HUES64 (cell line): Measurements from ENCODE around the gene TTC39C.

Experiments
- H3K27ac ChIP-seq: 2 replicates; pipeline ENCODE4 v1.7.0; 2013; ENCODE audit warnings: low read depth, low read length, inconsistent platforms
- H3K27me3 ChIP-seq: 2 replicates; pipeline ENCODE4 v1.6.1; 2013; ENCODE audit warnings: mild to moderate bottlenecking, low read length; ENCODE audit not compliant: insufficient read depth
- H3K36me3 ChIP-seq: 2 replicates; pipeline ENCODE4 v1.6.1; 2013; ENCODE audit warnings: mild to moderate bottlenecking, low read length; ENCODE audit not compliant: insufficient read depth
- H3K4me1 ChIP-seq: 2 replicates; pipeline ENCODE4 v1.6.1; 2013; ENCODE audit warnings: mild to moderate bottlenecking, low read length, moderate library complexity; ENCODE audit not compliant: insufficient read depth
- H3K4me3 ChIP-seq: 2 replicates; pipeline ENCODE4 v1.5.1; 2013; ENCODE audit warnings: mild to moderate bottlenecking, low read length, moderate library complexity
- H3K9ac ChIP-seq: 2 replicates; pipeline ENCODE4 v1.6.1; 2013; ENCODE audit warnings: mild to moderate bottlenecking, low read depth, low read length
- H3K9me3 ChIP-seq: 2 replicates; pipeline ENCODE4 v1.6.1; 2013; ENCODE audit warnings: low read depth, low read length; ENCODE audit not compliant: insufficient read depth
- WGBS: fragments of 150-250, 120-280 bp; methylation state at CpG from one replicate; pipeline ENCODE4 v1.1.7; 2013; ENCODE audit warnings: missing lambda C conversion rate; 5-methylcytosine and 5-hydroxymethylcytosine counted together

TTC39C gene

DNA sequence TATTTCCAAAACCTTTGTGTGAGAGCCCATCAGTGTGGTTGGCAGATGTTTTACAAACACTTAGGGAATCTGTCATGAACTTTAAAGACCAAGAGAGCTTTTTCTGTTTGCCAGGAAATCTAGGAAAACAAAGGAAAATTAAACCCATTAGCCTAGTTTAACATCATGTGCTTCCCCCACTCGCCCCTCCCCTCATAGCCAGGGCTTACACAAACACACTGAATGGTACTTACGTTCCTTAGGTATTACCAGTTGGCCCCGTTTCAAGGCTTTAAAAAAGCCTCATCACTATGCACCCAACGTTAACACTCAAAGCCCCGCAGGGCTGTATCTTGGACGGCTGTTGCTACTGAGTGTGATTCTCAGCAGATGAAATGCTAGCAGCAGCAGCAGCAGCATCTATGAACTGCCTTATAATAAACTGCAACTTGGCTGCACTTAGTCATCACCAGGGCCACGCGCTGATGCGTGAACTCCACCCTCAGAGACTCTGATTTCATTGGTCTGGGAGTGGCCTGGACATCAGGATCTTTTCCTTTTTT lies 20.1 kb upstream of the TTC39C start:
- Histone ChIP-seq H3K36me3 (no peaks in the 10 kb centered on the region), H3K27ac (no peak overlapping the region), H3K4me1 (peaks cover 10% of the 10 kb centered on the region), H3K9me3 (no peaks in the 10 kb centered on the region), H3K27me3 (no peaks in the 10 kb centered on the region), H3K4me3 (no peak overlapping the region), H3K9ac (peak overlapping the region; percentile 12; the same call in 1 of the 2 replicates)
- 30% methylated on average over 9 of the region's 9 CpGs for WGBS

DNA sequence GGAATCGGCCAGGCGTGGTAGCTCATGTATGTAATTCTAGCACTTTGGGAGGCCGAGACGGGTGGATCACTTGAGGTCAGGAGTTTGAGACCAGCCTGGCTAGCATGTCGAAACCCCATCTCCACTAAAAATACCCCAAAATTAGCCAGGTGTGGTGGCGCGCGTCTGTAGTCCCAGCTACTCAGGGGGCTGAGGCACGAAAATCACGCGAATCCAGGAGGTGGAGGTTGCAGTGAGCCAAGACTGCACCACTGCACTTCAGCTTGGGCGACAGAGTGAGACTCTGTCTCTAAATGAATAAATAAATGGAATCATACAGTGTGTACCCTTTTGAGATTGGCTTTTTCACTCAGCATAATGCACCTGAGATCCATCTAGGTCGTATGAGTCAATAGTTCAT lies 19.4 kb upstream of the TTC39C start:
- Histone ChIP-seq H3K36me3 (no peaks in the 10 kb centered on the region), H3K27me3 (no peaks in the 10 kb centered on the region), H3K9ac (no peak overlapping the region), H3K4me3 (no peak overlapping the region), H3K27ac (no peak overlapping the region), H3K9me3 (no peaks in the 10 kb centered on the region), H3K4me1 (peaks cover 10% of the 10 kb centered on the region)
- WGBS, result 93% methylated on average over 13 of the region's 13 CpGs

- Histone ChIP-seq H3K4me1 (peaks cover 10% of the 10 kb centered on the region), H3K4me3 (no peak overlapping the region), H3K9me3 (no peaks in the 10 kb centered on the region), H3K27me3 (no peaks in the 10 kb centered on the region), H3K9ac (no peak overlapping the region), H3K27ac (no peak overlapping the region), H3K36me3 (no peaks in the 10 kb centered on the region)
- WGBS, result 91% methylated on average over 2 of the region's 2 CpGs
Measured at GRCh38 chr18:23998018-23998417, 16.5 kb upstream of the TTC39C start.

DNA sequence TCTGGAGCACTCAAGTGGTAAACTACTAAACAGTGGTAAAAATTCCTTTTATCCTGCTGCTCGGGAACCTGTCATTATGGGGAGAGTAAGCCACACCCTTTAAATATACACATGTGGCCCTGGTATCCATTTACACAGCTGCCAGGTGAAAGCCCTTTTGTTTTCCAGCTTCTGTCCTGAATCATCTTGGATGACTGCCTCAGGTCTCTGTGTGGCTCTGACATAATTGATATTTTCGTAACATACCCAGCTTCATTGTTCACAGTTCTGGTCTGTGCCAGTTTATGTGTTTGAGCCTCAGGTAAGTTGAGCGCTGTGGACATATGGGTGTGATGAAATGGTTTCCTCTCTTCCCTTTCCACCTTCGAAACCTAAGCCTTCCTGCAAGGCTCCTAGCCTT lies 15.7 kb upstream of the TTC39C start:
- Histone ChIP-seq H3K4me1 (peaks cover 8% of the 10 kb centered on the region), H3K27me3 (no peaks in the 10 kb centered on the region), H3K27ac (no peak overlapping the region), H3K9ac (no peak overlapping the region), H3K9me3 (no peaks in the 10 kb centered on the region), H3K4me3 (no peak overlapping the region), H3K36me3 (no peaks in the 10 kb centered on the region)
- 33% methylated on average over 3 of the region's 4 CpGs for WGBS

DNA sequence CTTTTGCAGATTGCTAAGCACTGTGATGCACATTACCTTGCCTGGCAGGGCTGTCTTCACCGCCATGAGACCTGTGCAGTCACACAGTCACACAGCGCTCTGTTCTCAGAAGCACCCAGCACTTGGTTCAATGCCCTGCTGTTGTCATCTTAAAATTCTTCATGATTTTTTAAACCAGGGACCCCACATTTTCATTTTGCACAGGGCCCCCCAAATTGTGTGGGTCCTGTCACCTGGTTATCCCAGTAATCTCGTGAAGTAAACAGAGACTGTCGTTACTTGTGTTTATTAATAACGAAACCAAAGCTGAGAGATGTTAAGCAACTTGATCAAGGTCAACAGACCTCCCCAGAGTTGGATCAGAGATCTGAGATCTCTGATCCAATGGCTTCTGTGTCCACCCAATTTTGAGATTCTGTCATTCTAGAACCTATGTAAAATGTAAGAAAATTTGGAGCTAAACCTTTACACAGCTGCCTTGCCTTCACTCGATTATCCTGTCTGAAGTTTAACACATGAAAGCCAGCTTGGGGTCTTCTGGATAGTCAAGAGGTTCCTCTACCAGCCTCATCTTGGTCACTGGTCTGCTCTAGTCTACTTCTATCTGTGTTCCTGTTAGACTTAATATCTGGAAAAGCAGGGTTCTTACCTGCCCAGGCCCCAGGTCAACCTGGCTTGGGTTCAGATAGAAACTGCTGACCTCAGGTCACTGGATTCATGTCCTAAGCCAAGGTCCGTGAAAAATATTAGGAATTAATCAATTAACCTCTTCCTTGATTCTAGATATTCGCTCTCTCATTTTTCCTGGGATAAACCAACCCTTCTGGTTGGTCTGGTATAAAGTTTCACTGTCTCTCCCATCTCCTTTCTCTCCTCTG lies 13.7 kb upstream of the TTC39C start:
- H3K27ac ChIP-seq, result no peak overlapping the region
- WGBS, result 92% methylated on average over 8 of the region's 8 CpGs

DNA sequence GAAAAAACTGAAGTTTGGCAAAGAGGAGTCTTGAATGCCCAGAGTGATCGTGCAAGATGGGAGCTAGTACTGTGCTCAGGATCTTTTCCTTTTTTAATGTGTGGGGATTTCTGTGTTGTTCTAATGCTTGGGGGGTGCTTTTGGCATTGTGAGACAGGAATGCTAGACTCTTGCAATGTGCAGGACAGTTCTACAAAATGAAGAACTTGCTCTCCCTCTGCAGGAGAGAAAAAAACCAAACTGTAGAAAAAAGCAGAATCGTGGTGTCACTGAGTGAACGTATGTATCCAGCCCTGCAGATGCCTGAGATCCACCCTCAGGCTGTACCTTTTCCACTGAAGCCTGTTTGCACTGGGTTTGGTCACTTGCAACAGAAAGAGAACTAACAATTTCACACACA lies 12.1 kb upstream of the TTC39C start:
- H3K36me3 ChIP-seq, result no peaks in the 10 kb centered on the region
- H3K27me3 ChIP-seq, result no peaks in the 10 kb centered on the region
- WGBS, result 92% methylated on average over 3 of the region's 3 CpGs
- no peak overlapping the region for H3K27ac ChIP-seq
- H3K9ac ChIP-seq, result no peak overlapping the region
- H3K4me1 ChIP-seq, result no peaks in the 10 kb centered on the region
- H3K4me3 ChIP-seq, result no peak overlapping the region
- H3K9me3 ChIP-seq, result no peaks in the 10 kb centered on the region

More for the DNA sequence above, 13.7 kb upstream of the TTC39C start:
- Histone ChIP-seq H3K36me3 (no peaks in the 10 kb centered on the region), H3K9ac (no peak overlapping the region), H3K4me1 (no peaks in the 10 kb centered on the region), H3K27me3 (no peaks in the 10 kb centered on the region), H3K9me3 (no peaks in the 10 kb centered on the region), H3K4me3 (no peak overlapping the region)

GRCh38 chr18:24003288-24003687 lies 11.3 kb upstream of the TTC39C start:
- H3K9me3 ChIP-seq, result no peaks in the 10 kb centered on the region
- no peak overlapping the region for H3K27ac ChIP-seq
- 72% methylated on average over 3 of the region's 3 CpGs for WGBS

GRCh38 chr18:24003903-24004640 lies 10.5 kb upstream of the TTC39C start:
- Histone ChIP-seq H3K9ac (no peak overlapping the region), H3K4me3 (no peak overlapping the region), H3K9me3 (no peaks in the 10 kb centered on the region), H3K4me1 (no peaks in the 10 kb centered on the region), H3K27me3 (no peaks in the 10 kb centered on the region), H3K27ac (no peak overlapping the region), H3K36me3 (no peaks in the 10 kb centered on the region)
- 90% methylated on average over 2 of the region's 2 CpGs for WGBS

More at GRCh38 chr18:24003288-24003687, 11.3 kb upstream of the TTC39C start:
- Histone ChIP-seq H3K36me3 (no peaks in the 10 kb centered on the region), H3K9ac (no peak overlapping the region), H3K4me3 (no peak overlapping the region), H3K27me3 (no peaks in the 10 kb centered on the region), H3K4me1 (no peaks in the 10 kb centered on the region)

DNA sequence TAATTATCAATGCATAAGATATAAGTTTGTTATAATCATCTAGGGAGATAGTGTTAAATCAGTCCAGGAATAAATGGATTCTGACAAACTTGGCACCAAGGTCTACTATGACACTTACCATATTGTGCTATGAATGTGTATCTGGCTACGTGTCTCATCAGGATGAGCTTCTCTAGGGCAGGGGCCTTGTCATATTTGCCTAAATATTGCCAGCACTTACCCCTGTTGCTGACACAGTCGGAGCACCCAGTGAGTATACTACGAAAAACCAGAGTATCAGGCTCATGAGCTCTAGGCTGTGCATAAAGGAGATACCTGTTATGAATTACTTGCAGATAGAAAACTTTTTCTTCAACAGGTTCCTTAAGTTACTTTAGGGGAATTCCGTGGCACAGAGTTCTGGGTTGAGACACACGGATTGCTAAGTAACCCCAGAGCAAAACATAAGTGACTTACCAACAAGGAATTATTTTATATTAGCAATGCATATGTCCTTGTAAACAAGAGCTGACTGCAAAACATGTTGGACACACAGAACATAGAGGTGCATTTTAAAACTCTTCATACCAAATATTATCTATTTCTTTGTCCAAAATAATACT lies 7.7 kb upstream of the TTC39C start:
- H3K36me3 ChIP-seq, result no peaks in the 10 kb centered on the region
- WGBS, result 91% methylated on average over 5 of the region's 5 CpGs
- H3K9ac ChIP-seq, result no peak overlapping the region
- peaks cover 5% of the 10 kb centered on the region; the same call in 1 of the 2 replicates for H3K27me3 ChIP-seq
- H3K27ac ChIP-seq, result no peak overlapping the region
- H3K4me1 ChIP-seq, result no peaks in the 10 kb centered on the region
- no peak overlapping the region for H3K4me3 ChIP-seq
- no peaks in the 10 kb centered on the region for H3K9me3 ChIP-seq

DNA sequence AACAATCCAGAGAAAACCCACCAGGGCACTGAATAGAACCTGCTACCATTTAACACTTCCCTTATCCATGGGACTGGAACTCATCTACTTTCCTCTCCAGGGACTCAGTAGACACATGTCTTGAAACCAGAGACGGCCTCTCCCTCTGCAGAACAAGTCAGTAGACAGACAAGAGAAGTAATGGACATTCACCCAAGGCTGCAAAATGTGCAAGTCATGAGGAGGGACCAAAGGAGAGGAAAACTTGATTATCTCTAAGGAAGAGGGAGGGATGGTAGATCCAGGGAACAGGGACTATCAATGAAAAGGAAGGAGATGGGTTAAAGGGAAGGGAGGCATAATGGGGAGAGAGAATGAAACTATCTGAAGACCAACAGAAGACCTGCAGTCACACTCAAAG lies 5.3 kb upstream of the TTC39C start:
- Histone ChIP-seq H3K9ac (no peak overlapping the region), H3K36me3 (no peaks in the 10 kb centered on the region), H3K27me3 (peaks cover 28% of the 10 kb centered on the region), H3K27ac (no peak overlapping the region), H3K4me3 (no peak overlapping the region), H3K9me3 (no peaks in the 10 kb centered on the region), H3K4me1 (no peaks in the 10 kb centered on the region)
- whole genome bisulfite sequencing, result 88% methylated on average over 1 of the region's 1 CpG
